GM21447 (cell line): ENCODE data around the gene PLAC8L1.
"Not testable (repeated sequence)": the region's sequence is repeated elsewhere in the genome, so short reads cannot be mapped to it uniquely, and the experiment has no call there.

Experiments used
- ATAC-seq: cut with Tn5 transposase; IDR thresholded peaks from one replicate; pipeline ENCODE4 v1.9.1; 2021; ENCODE audit not compliant: unreplicated experiment

The PLAC8L1 gene, protein sequence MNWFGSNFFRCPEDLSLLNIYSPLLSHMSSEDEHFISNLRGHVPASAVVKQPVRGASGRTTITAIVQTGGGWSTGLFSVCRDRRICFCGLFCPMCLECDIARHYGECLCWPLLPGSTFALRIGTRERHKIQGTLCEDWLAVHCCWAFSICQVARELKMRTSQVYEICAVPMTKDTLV

DNA sequence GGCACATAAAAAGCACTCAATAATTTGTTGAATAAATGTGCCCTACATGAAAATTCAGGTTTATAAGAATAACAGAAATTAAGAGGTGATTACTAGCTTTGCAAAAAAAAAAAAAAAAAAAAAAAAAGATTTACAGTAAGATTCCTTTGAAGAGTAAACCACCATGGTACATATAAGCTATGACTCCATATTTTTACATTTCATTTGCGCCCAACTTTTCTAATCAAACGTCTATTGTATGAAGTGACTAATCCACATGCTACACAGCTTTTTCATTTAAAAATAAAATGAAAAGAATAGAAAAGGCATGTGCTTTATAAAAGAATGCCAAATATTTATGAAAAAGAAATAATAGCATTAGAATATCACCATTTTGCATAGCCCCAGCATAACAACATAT, at the start of gene PLAC8L1:
Gene PLAC8L1 (minus strand): TSS at position 101 of the 400 bp plus-strand sequence. CDS start 1,266 bp downstream, outside the sequence.
- ATAC-seq, result no peak

DNA sequence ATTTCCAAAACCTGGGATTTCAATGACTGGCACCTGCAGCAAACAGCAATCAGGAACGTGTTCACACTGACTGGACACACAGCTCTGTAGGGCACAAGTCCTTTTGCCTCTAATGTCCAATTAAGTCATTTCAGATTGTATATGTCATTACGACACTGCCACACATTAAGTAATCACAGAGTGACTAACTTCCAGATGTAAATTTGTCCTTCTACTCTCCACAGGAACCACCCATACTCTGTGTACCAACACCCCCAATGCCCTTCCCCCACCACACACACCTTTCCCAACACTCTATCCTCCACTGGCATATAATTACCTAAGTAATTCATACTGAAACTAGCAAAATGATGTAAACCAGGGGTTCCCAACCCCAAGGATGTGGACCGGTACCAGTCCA, 46.6 kb upstream of the PLAC8L1 start:
- ATAC-seq, result no peak

GRCh38 chr5:146137967-146138403, 32.6 kb upstream of the PLAC8L1 start:
- no peak for ATAC-seq

- ATAC-seq, result no peak
Measured at GRCh38 chr5:146130440-146131045, 25.2 kb upstream of the PLAC8L1 start.

DNA sequence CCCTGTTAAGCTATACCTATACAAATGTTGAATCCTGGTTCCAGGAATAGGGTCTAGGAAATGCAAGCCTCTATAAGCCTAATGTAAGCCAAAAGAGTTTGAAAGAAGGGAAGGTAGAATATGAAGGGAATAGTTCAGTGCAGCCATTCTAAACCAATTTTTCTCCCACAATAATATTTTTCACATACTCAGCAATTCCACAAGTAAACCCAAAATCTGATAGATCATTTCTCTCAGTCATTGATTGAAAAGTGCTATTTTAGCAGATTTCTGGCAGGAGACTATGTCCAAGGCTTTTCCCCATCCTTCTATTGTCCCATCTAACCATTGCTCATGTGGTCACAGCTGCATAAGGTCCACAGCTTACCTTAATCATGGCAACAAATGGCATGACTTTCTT, 20.7 kb upstream of the PLAC8L1 start:
- ATAC-seq, result no peak

GRCh38 chr5:146124580-146124979, 19.2 kb upstream of the PLAC8L1 start:
- ATAC-seq, result no peak

- ATAC-seq, result not testable (repeated sequence)
Measured at GRCh38 chr5:146121451-146121850, 16.1 kb upstream of the PLAC8L1 start.

DNA sequence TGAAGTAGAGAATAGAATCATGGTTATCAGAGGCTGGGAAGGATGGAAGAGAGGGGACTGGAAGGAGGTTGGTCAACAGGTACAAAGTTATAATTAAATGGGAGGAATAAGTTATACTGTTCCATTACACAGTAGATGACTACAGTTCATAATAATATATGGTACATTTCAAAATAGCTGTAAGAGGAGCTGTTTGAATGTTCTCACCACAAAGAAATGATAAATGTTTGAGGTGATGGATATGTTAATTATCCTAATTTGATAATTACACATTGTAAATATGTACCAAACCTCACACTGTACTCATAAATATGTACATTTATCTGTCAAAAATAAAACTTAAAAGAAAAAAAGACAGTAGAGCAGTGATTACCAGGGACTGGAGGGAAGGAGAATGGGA, 12.9 kb upstream of the PLAC8L1 start:
- ATAC-seq, result no peak

DNA sequence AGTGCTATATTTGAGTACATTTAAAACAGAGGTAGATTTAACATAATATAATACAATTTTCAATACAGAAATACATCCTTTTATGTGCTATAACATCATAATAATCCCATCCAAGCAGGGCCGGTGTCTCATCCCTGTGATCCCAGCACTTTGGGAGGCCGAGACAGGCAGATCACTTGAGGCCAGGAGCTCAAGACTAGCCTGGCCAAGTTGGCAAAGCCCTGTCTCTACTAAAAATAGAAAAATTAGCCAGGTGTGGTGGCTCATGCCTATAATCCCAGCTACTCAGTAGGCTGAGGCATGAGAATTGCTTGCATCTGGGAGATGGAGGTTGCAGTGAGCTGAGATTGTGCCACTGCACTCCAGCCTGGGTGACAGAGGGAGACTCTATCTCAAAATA, 11.8 kb upstream of the PLAC8L1 start:
- not testable (repeated sequence) for ATAC-seq

- ATAC-seq, result no peak
Measured at GRCh38 chr5:146116361-146116760, 11.0 kb upstream of the PLAC8L1 start.

DNA sequence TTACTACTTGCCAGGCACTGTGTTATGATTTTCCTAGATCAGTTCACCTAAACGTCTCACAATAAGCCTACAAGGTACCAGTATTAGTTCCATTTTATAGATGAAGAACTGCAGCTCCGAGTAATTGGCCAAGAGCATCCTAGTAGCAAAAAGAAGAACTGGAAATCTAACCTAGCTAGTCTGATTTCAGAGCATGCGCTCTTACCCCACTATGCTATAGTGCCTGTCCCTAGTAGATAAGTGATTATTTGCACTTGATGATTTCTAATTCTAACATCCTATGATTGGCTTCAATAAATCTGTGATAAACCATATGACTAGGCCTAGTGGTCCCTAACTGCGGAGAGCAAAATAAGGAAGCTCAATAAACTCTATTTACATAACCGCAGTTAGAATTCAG, 7.1 kb upstream of the PLAC8L1 start:
- ATAC-seq, result no peak

DNA sequence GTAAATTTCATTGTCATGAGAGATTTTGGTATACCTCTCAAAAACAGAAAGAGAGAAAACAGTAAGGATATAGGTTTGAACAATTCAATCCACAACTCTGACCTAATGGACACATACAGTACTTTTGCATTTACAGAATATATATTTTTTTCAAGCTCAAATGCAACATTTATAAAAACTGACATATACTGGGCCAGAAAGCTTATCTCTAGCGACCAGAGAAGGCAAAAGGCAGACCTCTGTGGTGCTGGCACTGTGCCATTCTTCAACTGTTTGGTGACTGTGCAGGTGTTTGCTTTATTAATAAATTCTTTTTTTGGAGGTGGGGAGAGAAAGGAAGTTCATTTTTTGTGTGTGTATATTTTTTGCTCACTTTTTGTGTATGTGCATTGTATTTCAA, 6.0 kb upstream of the PLAC8L1 start:
- ATAC-seq, result no peak

GRCh38 chr5:146109379-146109778, 4.0 kb upstream of the PLAC8L1 start:
- ATAC-seq, result no peak

- ATAC-seq, result not testable (repeated sequence)
Measured at GRCh38 chr5:146108870-146109269, 3.5 kb upstream of the PLAC8L1 start.

- ATAC-seq, result no peak
Measured at GRCh38 chr5:146107901-146108300, 2.5 kb upstream of the PLAC8L1 start.

GRCh38 chr5:146103594-146103993, 1.8 kb downstream of the PLAC8L1 start:
- ATAC-seq, result no peak

GRCh38 chr5:146101646-146102045, 3.7 kb downstream of the PLAC8L1 start:
- ATAC-seq, result no peak

GRCh38 chr5:146098047-146098446, 7.3 kb downstream of the PLAC8L1 start:
- ATAC-seq, result no peak

DNA sequence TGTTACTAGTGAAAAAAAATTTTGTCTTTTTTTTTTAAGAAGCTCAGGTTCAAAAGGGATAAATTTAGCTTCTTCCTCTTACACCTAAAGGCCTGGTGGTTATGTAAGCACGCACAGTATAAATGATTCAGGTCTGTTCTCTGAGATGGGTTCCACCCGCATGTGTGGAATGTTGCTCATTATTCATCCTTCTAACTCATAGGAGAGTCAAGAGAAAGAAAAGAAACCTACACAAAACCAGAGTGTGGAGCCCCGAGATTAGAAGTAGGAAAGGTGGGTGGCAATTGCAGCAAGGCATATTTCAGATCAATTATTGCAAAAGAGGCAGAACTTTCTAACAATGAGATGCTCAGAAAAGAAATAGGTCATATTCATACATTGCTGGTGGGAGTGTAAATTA, 13.5 kb downstream of the PLAC8L1 start:
- ATAC-seq, result no peak

- no peak for ATAC-seq
Measured at GRCh38 chr5:146089287-146089686, 16.1 kb downstream of the PLAC8L1 start.

DNA sequence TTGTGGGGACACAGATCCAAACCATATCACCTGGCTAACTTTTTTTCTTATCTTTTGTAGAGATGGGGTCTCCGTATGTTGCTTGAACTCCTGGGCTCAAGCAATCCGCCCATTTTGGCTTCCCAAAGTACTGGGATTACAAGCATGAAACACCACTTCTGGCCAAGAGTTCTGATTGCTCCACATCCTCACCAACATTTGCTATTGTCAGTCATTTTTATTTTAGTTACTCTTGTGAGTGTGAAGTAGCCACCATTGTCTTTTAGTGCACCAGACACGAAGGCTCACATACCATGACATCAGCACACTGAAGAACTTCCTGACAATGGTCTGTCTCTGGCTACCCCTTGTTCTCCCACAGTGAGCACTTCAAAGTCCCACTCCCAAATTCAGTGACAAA, 17.3 kb downstream of the PLAC8L1 start:
- ATAC-seq, result no peak

DNA sequence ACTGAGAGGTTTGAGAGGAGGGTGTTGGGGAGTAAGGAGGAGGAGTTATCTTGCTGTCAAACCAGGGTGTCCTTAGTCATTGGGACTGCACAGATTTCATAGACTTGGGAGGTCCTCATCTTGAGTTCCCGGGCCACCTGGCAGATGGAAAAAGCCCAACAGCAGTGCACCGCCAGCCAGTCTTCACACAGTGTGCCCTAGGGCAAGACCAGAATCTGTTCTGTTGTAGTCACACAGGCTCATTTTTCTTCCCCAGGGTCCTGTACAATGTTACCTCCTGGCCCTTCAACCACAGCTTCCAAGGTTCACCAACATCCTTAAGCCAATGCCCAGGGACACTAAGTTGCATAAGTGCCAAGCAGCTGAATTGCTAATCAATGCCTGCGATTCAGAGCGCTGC, 21.0 kb downstream of the PLAC8L1 start:
- no peak for ATAC-seq

- ATAC-seq, result peak; percentile 91
Measured at GRCh38 chr5:146082798-146083197, 22.6 kb downstream of the PLAC8L1 start.
